DOHH2 (cell line): ENCODE data around the gene NAALAD2.

Experiments used
- H3F3A ChIP-seq: fragments of 200-600 bp; sonication (generic), shearing (Covaris generic); 2 replicates; pipeline ENCODE4 v1.6.0; 2016; ENCODE audit warnings: antibody characterized with exemption, mild to moderate bottlenecking; ENCODE audit not compliant: control insufficient read depth, insufficient read depth
- H3K27ac ChIP-seq: fragments of 200-600 bp; sonication (generic); 2 replicates; pipeline ENCODE4 v1.5.1; 2014; ENCODE audit warnings: low read depth, mild to moderate bottlenecking, low read length, moderate library complexity
- H3K27me3 ChIP-seq: fragments of 200-600 bp; sonication (generic); 2 replicates; pipeline ENCODE4 v1.6.1; 2014; ENCODE audit warnings: mild to moderate bottlenecking, low read length, mixed read lengths; ENCODE audit not compliant: control insufficient read depth
- H3K36me3 ChIP-seq: fragments of 200-600 bp; sonication (generic); 2 replicates; pipeline ENCODE4 v1.6.1; 2014; ENCODE audit warnings: mild to moderate bottlenecking, low read length, moderate library complexity, mixed read lengths; ENCODE audit not compliant: control insufficient read depth
- H3K4me1 ChIP-seq: fragments of 200-600 bp; sonication (generic); 2 replicates; pipeline ENCODE4 v1.6.1; 2014; ENCODE audit warnings: mild to moderate bottlenecking, low read length, mixed read lengths; ENCODE audit not compliant: control insufficient read depth
- H3K4me2 ChIP-seq: fragments of 200-600 bp; sonication (generic); 2 replicates; pipeline ENCODE4 v1.6.0; 2014; ENCODE audit warnings: mild to moderate bottlenecking, low read length, moderate library complexity
- H3K4me3 ChIP-seq: fragments of 200-600 bp; sonication (generic); 2 replicates; pipeline ENCODE4 v1.5.1; 2014; ENCODE audit warnings: mild to moderate bottlenecking, low read length, mixed read lengths
- H3K79me2 ChIP-seq: fragments of 200-600 bp; sonication (generic); 2 replicates; pipeline ENCODE4 v1.6.1; 2014; ENCODE audit warnings: mild to moderate bottlenecking, low read length, mixed read lengths; ENCODE audit not compliant: control insufficient read depth
- H3K9me2 ChIP-seq: fragments of 200-600 bp; sonication (generic); replicated peaks from 2 replicates; pipeline ENCODE4 v1.6.1; 2014; ENCODE audit warnings: mild to moderate bottlenecking, low read length, mixed read lengths; ENCODE audit not compliant: control insufficient read depth
- H3K9me3 ChIP-seq: fragments of 200-600 bp; sonication (generic); 2 replicates; pipeline ENCODE4 v1.6.1; 2014; ENCODE audit warnings: antibody characterized with exemption, low read length, mixed read lengths; ENCODE audit not compliant: control insufficient read depth, insufficient read depth
- H4K20me1 ChIP-seq: fragments of 200-600 bp; sonication (generic); 2 replicates; pipeline ENCODE4 v1.6.0; 2014; ENCODE audit warnings: low read depth, mild to moderate bottlenecking, antibody characterized with exemption, low read length, moderate library complexity; ENCODE audit not compliant: control insufficient read depth, insufficient read depth
- CTCF ChIP-seq: fragments of 200-600 bp; sonication (generic); IDR thresholded peaks from one replicate; pipeline ENCODE4 v1.5.1; 2014; ENCODE audit warnings: antibody characterized with exemption, mild to moderate bottlenecking, low read depth, low read length; ENCODE audit not compliant: poor library complexity, severe bottlenecking
- EZH2phosphoT487 ChIP-seq: fragments of 200-600 bp; sonication (generic); IDR thresholded peaks from 2 replicates; pipeline ENCODE4 v1.6.1; 2017; ENCODE audit warnings: borderline replicate concordance, mild to moderate bottlenecking, antibody characterized with exemption, low read length, moderate library complexity, mixed read lengths

NAALAD2 gene

GRCh38 chr11:90213322-90213721 is 78.9 kb downstream of the NAALAD2 start:
- H3K4me1 ChIP-seq = 0 out of 2 replicates have a peak, but pooled peaks cover under 1% of the 10 kb centered on the region
- peaks cover 72% of the 10 kb centered on the region for H3K79me2 ChIP-seq
- no peak overlapping the region for H3K27ac ChIP-seq
- no peak overlapping the region for H3K4me2 ChIP-seq
- no peaks in the 10 kb centered on the region for H3K9me2 ChIP-seq
- peaks cover 97% of the 10 kb centered on the region for H3K36me3 ChIP-seq
- H4K20me1 ChIP-seq = peaks cover 8% of the 10 kb centered on the region
- H3K9me3 ChIP-seq = no peaks in the 10 kb centered on the region
- TF ChIP-seq EZH2phosphoT487 (no peak), CTCF (no peak)
- H3K4me3 ChIP-seq = no peak overlapping the region
- H3F3A ChIP-seq = peaks cover 4% of the 10 kb centered on the region; the same call in 1 of the 2 replicates
- H3K27me3 ChIP-seq = no peaks in the 10 kb centered on the region

- TF ChIP-seq CTCF = no peak
- no peak for TF ChIP-seq EZH2phosphoT487
- peaks cover 30% of the 10 kb centered on the region for H3K4me1 ChIP-seq
- H3K4me2 ChIP-seq = no peak overlapping the region
- H3K4me3 ChIP-seq = no peak overlapping the region
- H3K27ac ChIP-seq = no peak overlapping the region
- peaks cover 99% of the 10 kb centered on the region for H3K79me2 ChIP-seq
- H3K9me2 ChIP-seq = no peaks in the 10 kb centered on the region
- H3K9me3 ChIP-seq = no peaks in the 10 kb centered on the region
- peaks cover 94% of the 10 kb centered on the region for H3K36me3 ChIP-seq
- peaks cover 4% of the 10 kb centered on the region; the same call in 1 of the 2 replicates for H3F3A ChIP-seq
- peaks cover 28% of the 10 kb centered on the region for H4K20me1 ChIP-seq
- H3K27me3 ChIP-seq = no peaks in the 10 kb centered on the region
These were observed 82.1 kb downstream of the NAALAD2 start for GRCh38 chr11:90216611-90217010.

GRCh38 chr11:90218606-90219005 is 84.1 kb downstream of the NAALAD2 start:
- Histone ChIP-seq H3K9me3 (no peaks in the 10 kb centered on the region), H3F3A (no peaks in the 10 kb centered on the region), H3K4me3 (no peak overlapping the region), H3K27me3 (no peaks in the 10 kb centered on the region), H4K20me1 (peaks cover 31% of the 10 kb centered on the region), H3K9me2 (no peaks in the 10 kb centered on the region), H3K27ac (no peak overlapping the region), H3K4me2 (no peak overlapping the region), H3K4me1 (peaks cover 30% of the 10 kb centered on the region), H3K36me3 (peaks cover 85% of the 10 kb centered on the region), H3K79me2 (peaks cover 99% of the 10 kb centered on the region)
- TF ChIP-seq CTCF (no peak), EZH2phosphoT487 (no peak)
